Epithelial cell of esophagus (primary cell): ENCODE results near the gene FREM1.

Experiments
- DNase-seq: peaks from one replicate; pipeline ENCODE4 v3.0.0; 2010; ENCODE audit warnings: low read depth
- H3K4me3 ChIP-seq: 2 replicates; pipeline ENCODE4 v1.5.1; 2011; ENCODE audit warnings: mild to moderate bottlenecking, low read length, control low read depth
- CTCF ChIP-seq: IDR thresholded peaks from 2 replicates; pipeline ENCODE4 v1.5.1; 2011; ENCODE audit warnings: low read depth, mild to moderate bottlenecking, low read length, control low read depth, inconsistent platforms; ENCODE audit not compliant: insufficient read depth; ENCODE audit errors: missing control alignments

The FREM1 gene

GRCh38 chr9:14831074-14831473 is 79.2 kb downstream of the FREM1 start:
- TF ChIP-seq CTCF: no peak
- no peak for DNase-seq
- H3K4me3 ChIP-seq: no peak overlapping the region

- TF ChIP-seq CTCF: no peak
- H3K4me3 ChIP-seq: no peak overlapping the region
- no peak for DNase-seq
Measured at GRCh38 chr9:14830057-14830456, 80.2 kb downstream of the FREM1 start.

GRCh38 chr9:14829204-14829603 is 81.0 kb downstream of the FREM1 start:
- no peak for TF ChIP-seq CTCF
- DNase-seq: no peak
- no peak overlapping the region for H3K4me3 ChIP-seq

GRCh38 chr9:14827805-14828204 is 82.4 kb downstream of the FREM1 start:
- no peak overlapping the region for H3K4me3 ChIP-seq
- DNase-seq: no peak
- no peak for TF ChIP-seq CTCF

- no peak for DNase-seq
- no peak overlapping the region for H3K4me3 ChIP-seq
- TF ChIP-seq CTCF: no peak
Measured at GRCh38 chr9:14824481-14824880, 85.7 kb downstream of the FREM1 start.

- no peak for TF ChIP-seq CTCF
- H3K4me3 ChIP-seq: no peak overlapping the region
- no peak for DNase-seq
Measured at GRCh38 chr9:14823800-14824199, 86.4 kb downstream of the FREM1 start.

- TF ChIP-seq CTCF: no peak
- H3K4me3 ChIP-seq: no peak overlapping the region
- no peak for DNase-seq
Measured at GRCh38 chr9:14822666-14823065, 87.6 kb downstream of the FREM1 start.
